Measurements from ENCODE around the gene SPATA32.

SPATA32 gene

GRCh38 chr17:45246338-45246737 lies 15.6 kb downstream of the SPATA32 start:
- DNase-seq (ENCODE audit: low read depth), result no peak

GRCh38 chr17:45244725-45245656 lies 16.9 kb downstream of the SPATA32 start:
- DNase-seq (ENCODE audit: low read depth), result no peak

- no peak for DNase-seq (ENCODE audit: low read depth)
These were observed 18.1 kb downstream of the SPATA32 start for GRCh38 chr17:45243750-45244149.

GRCh38 chr17:45242029-45242414 lies 19.9 kb downstream of the SPATA32 start:
- no peak for DNase-seq (ENCODE audit: low read depth)

- no peak for DNase-seq (ENCODE audit: low read depth)
These were observed 20.4 kb downstream of the SPATA32 start for GRCh38 chr17:45241328-45242028.

- no peak for DNase-seq (ENCODE audit: low read depth)
These were observed 21.0 kb downstream of the SPATA32 start for GRCh38 chr17:45240905-45241327.

GRCh38 chr17:45238155-45238774 lies 23.6 kb downstream of the SPATA32 start:
- no peak for DNase-seq (ENCODE audit: low read depth)

GRCh38 chr17:45237686-45238085 lies 24.2 kb downstream of the SPATA32 start:
- DNase-seq (ENCODE audit: low read depth), result no peak

GRCh38 chr17:45236282-45236606 lies 25.6 kb downstream of the SPATA32 start:
- DNase-seq (ENCODE audit: low read depth), result no peak

- DNase-seq (ENCODE audit: low read depth), result peak; percentile 69
These were observed 26.2 kb downstream of the SPATA32 start for GRCh38 chr17:45235416-45236281.

- DNase-seq (ENCODE audit: low read depth), result no peak
These were observed 27.1 kb downstream of the SPATA32 start for GRCh38 chr17:45234641-45235415.

GRCh38 chr17:45233423-45233924 lies 28.4 kb downstream of the SPATA32 start:
- DNase-seq (ENCODE audit: low read depth), result no peak

GRCh38 chr17:45232514-45233422 lies 29.1 kb downstream of the SPATA32 start:
- DNase-seq (ENCODE audit: low read depth), result no peak

GRCh38 chr17:45231481-45232116 lies 30.3 kb downstream of the SPATA32 start:
- no peak for DNase-seq (ENCODE audit: low read depth)

- DNase-seq (ENCODE audit: low read depth), result no peak
These were observed 31.0 kb downstream of the SPATA32 start for GRCh38 chr17:45230787-45231480.

- no peak for DNase-seq (ENCODE audit: low read depth)
These were observed 31.5 kb downstream of the SPATA32 start for GRCh38 chr17:45230410-45230786.

- no peak for DNase-seq (ENCODE audit: low read depth)
These were observed 32.0 kb downstream of the SPATA32 start for GRCh38 chr17:45229681-45230409.

All from stimulated activated CD8-positive, alpha-beta memory T cell treated with anti-CD3 and anti-CD28 coated beads, Interleukin-15, amount 100 ng/mL, for 1 hour (primary cell).